GM23338 (cell line): ENCODE data around the gene PRTFDC1. TPM values are rescaled to one million over a fixed set of nuclear protein-coding genes. Genes with fewer than 3 reads are reported as not detected.

Source experiments
- ATAC-seq: fragments of 200-7000 bp; cut with Tn5 transposase; 3 replicates; pipeline ENCODE4 v1.9.1; 2020
- DNase-seq: peaks from one replicate; pipeline ENCODE4 v3.0.0-alpha.2; 2015; ENCODE audit warnings: low spot score
- H2AFZ ChIP-seq: fragments of 200-600 bp; sonication (generic); 2 replicates; pipeline ENCODE4 v1.8.0; 2016; ENCODE audit warnings: antibody characterized with exemption, mild to moderate bottlenecking, moderate library complexity
- H3F3A ChIP-seq: fragments of 200-600 bp; sonication (generic); replicated peaks from 2 replicates; pipeline ENCODE4 v1.8.0; 2017; ENCODE audit warnings: antibody characterized with exemption, mixed run types, low read depth
- H3K27ac ChIP-seq: fragments of 200-600 bp; sonication (generic); 2 replicates; pipeline ENCODE4 v1.6.1; 2016; ENCODE audit warnings: low read depth
- H3K27me3 ChIP-seq: fragments of 200-600 bp; sonication (generic); 2 replicates; pipeline ENCODE4 v1.8.0; 2016; ENCODE audit warnings: mild to moderate bottlenecking, mixed run types, moderate library complexity; ENCODE audit not compliant: insufficient read depth
- H3K36me3 ChIP-seq: fragments of 200-600 bp; sonication (generic); 2 replicates; pipeline ENCODE4 v1.8.0; 2016; ENCODE audit warnings: mild to moderate bottlenecking; ENCODE audit not compliant: insufficient read depth
- H3K4me1 ChIP-seq: fragments of 200-600 bp; sonication (generic); 2 replicates; pipeline ENCODE4 v1.8.0; 2016; ENCODE audit warnings: mild to moderate bottlenecking, moderate library complexity; ENCODE audit not compliant: insufficient read depth
- H3K4me2 ChIP-seq: fragments of 200-600 bp; sonication (generic); 2 replicates; pipeline ENCODE4 v1.7.1; 2017; ENCODE audit warnings: mixed run types
- H3K4me3 ChIP-seq: fragments of 200-600 bp; sonication (generic); 2 replicates; pipeline ENCODE4 v1.6.1; 2016; ENCODE audit warnings: mixed run types
- H3K79me2 ChIP-seq: fragments of 200-600 bp; sonication (generic); replicated peaks from 2 replicates; pipeline ENCODE4 v1.8.0; 2017; ENCODE audit warnings: mild to moderate bottlenecking; ENCODE audit not compliant: insufficient read depth
- H3K9me2 ChIP-seq: fragments of 200-600 bp; sonication (generic); 2 replicates; pipeline ENCODE4 v1.8.0; 2017; ENCODE audit not compliant: insufficient read depth
- H4K20me1 ChIP-seq: fragments of 200-600 bp; sonication (generic); replicated peaks from 2 replicates; pipeline ENCODE4 v1.8.0; 2017; ENCODE audit warnings: mild to moderate bottlenecking; ENCODE audit not compliant: insufficient read depth
- H3K27ac Mint-ChIP-seq: 2 replicates; pipeline ENCODE4 v1.8.0; 2020; ENCODE audit warnings: inconsistent platforms, mild to moderate bottlenecking, moderate library complexity, mixed read lengths
- H3K27me3 Mint-ChIP-seq: 3 replicates; pipeline ENCODE4 v1.8.0; 2022; ENCODE audit warnings: low read depth, mild to moderate bottlenecking, moderate library complexity, mixed read lengths, inconsistent platforms; ENCODE audit not compliant: insufficient read depth, poor library complexity
- H3K36me3 Mint-ChIP-seq: 3 replicates; pipeline ENCODE4 v1.8.0; 2021; ENCODE audit warnings: low read depth, mild to moderate bottlenecking, inconsistent platforms, moderate library complexity, mixed read lengths
- H3K4me1 Mint-ChIP-seq: 3 replicates; pipeline ENCODE4 v1.8.0; 2020; ENCODE audit warnings: mild to moderate bottlenecking, inconsistent platforms, mixed read lengths
- H3K4me3 Mint-ChIP-seq: 3 replicates; pipeline ENCODE4 v1.8.0; 2021; ENCODE audit warnings: moderate library complexity, mild to moderate bottlenecking, inconsistent platforms, mixed read lengths
- H3K9me3 Mint-ChIP-seq: 3 replicates; pipeline ENCODE4 v1.8.0; 2020; ENCODE audit warnings: moderate library complexity, mild to moderate bottlenecking, inconsistent platforms, mixed read lengths
- CREB1 ChIP-seq: fragments of 250-450 bp; sonication (Bioruptor Pico); IDR thresholded peaks from 2 replicates; pipeline ENCODE4 v1.5.0; 2020; ENCODE audit warnings: low read depth, mild to moderate bottlenecking, moderate library complexity
- CTCF ChIP-seq, 2 experiments: fragments of 200-600 bp in 1 of 2; sonication (generic) in 1 of 2; conservative IDR thresholded peaks; 2 replicates each; pipeline versions ENCODE4 v1.5.1 to v1.6.1; 2016 to 2017; ENCODE audit warnings: antibody characterized with exemption in 2 of 2, low read depth in 2 of 2, mild to moderate bottlenecking in 2 of 2, moderate library complexity in 1 of 2
- EZH2 ChIP-seq: fragments of 200-600 bp; sonication (generic); IDR thresholded peaks from one replicate; pipeline ENCODE4 v1.8.0; 2017; ENCODE audit warnings: antibody characterized with exemption, mild to moderate bottlenecking, low read depth; ENCODE audit not compliant: unreplicated experiment
- EZH2phosphoT487 ChIP-seq: fragments of 200-600 bp; sonication (generic); IDR thresholded peaks from one replicate; pipeline ENCODE4 v1.8.1; 2018; ENCODE audit warnings: antibody characterized with exemption; ENCODE audit not compliant: unreplicated experiment
- JUNB ChIP-seq: IDR thresholded peaks from one replicate; pipeline ENCODE4 v1.6.1; 2016; ENCODE audit warnings: antibody characterized with exemption; ENCODE audit not compliant: unreplicated experiment
- NANOG ChIP-seq: IDR thresholded peaks from 2 replicates; pipeline ENCODE4 v1.6.1; 2016; ENCODE audit warnings: antibody characterized with exemption, borderline replicate concordance
- POLR2AphosphoS5 ChIP-seq: IDR thresholded peaks from 2 replicates; pipeline ENCODE4 v1.6.1; 2016; ENCODE audit warnings: antibody characterized with exemption, low read depth
- REST ChIP-seq: IDR thresholded peaks from one replicate; pipeline ENCODE4 v1.6.1; 2018; ENCODE audit warnings: antibody characterized with exemption; ENCODE audit not compliant: unreplicated experiment
- STAT1 ChIP-seq: IDR thresholded peaks from one replicate; pipeline ENCODE4 v1.6.1; 2016; ENCODE audit warnings: antibody characterized with exemption; ENCODE audit not compliant: unreplicated experiment
- ZNF114 ChIP-seq: fragments of 250-450 bp; sonication (Bioruptor Pico); IDR thresholded peaks from 2 replicates; pipeline ENCODE4 v1.5.0; 2020; ENCODE audit warnings: mild to moderate bottlenecking, moderate library complexity
- ZNF331 ChIP-seq: fragments of 250-450 bp; sonication (Bioruptor Pico); IDR thresholded peaks from 2 replicates; pipeline ENCODE4 v1.5.0; 2020; ENCODE audit warnings: low read depth, mild to moderate bottlenecking, moderate library complexity
- polyA plus RNA-seq: library from polyadenylated mRNA; unstranded; fragments of >200 nt; fragmentation: Nextera tagmentation; extraction: Ambion mirVana; gene quantifications from 2 replicates; pipeline ENCODE4 v1.2.1, GENCODE V29; 2016
- total RNA-seq: library from RNA; depleted of rRNA; stranded (reverse); fragments of >200 nt; shearing (Covaris generic); gene quantifications from 2 replicates; pipeline ENCODE4 v1.2.3, GENCODE V29; 2014
- TF ChIP-seq, protein P1 (sequence below): IDR thresholded peaks from 2 replicates; pipeline ENCODE4 v1.6.1; 2016; ENCODE audit warnings: antibody characterized with exemption

Gene PRTFDC1
- total and polyA plus RNA-seq, 2 experiments from 2014 or later = 7.9 to 9.1 TPM

- TF ChIP-seq, protein P1, sequence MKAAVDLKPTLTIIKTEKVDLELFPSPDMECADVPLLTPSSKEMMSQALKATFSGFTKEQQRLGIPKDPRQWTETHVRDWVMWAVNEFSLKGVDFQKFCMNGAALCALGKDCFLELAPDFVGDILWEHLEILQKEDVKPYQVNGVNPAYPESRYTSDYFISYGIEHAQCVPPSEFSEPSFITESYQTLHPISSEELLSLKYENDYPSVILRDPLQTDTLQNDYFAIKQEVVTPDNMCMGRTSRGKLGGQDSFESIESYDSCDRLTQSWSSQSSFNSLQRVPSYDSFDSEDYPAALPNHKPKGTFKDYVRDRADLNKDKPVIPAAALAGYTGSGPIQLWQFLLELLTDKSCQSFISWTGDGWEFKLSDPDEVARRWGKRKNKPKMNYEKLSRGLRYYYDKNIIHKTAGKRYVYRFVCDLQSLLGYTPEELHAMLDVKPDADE = no peak
- TF ChIP-seq POLR2AphosphoS5 = no peak
- no peak for TF ChIP-seq EZH2
- no peak for TF ChIP-seq CTCF (conservative IDR thresholded peaks at IDR 0.05; ENCODE audit: low read depth in 2 of 2)
- no peak for TF ChIP-seq NANOG
- no peak for TF ChIP-seq REST
- no peak for TF ChIP-seq ZNF114
- no peak for TF ChIP-seq EZH2phosphoT487
Measured at GRCh38 chr10:24879861-24880260, 72.5 kb downstream of the PRTFDC1 start (continued).

GRCh38 chr10:24874133-24874532, 78.3 kb downstream of the PRTFDC1 start:
- H3K4me3 Mint-ChIP-seq = no peak overlapping the region
- TF ChIP-seq ZNF331 (no peak), JUNB (no peak), CREB1 (no peak), REST (no peak), NANOG (no peak), EZH2 (no peak), ZNF114 (no peak), POLR2AphosphoS5 (no peak), EZH2phosphoT487 (no peak), STAT1 (no peak)
- TF ChIP-seq, protein P1 = no peak
- peaks cover 3% of the 10 kb centered on the region; the same call in 1 of the 3 replicates for H3K9me3 Mint-ChIP-seq
- H3K27ac ChIP-seq = no peak overlapping the region
- H3K27me3 Mint-ChIP-seq = peaks cover 4% of the 10 kb centered on the region
- no peaks in the 10 kb centered on the region for H3F3A ChIP-seq
- peaks cover 3% of the 10 kb centered on the region; the same call in 1 of the 3 replicates for H3K36me3 Mint-ChIP-seq
- H3K27me3 ChIP-seq = no peaks in the 10 kb centered on the region
- no peaks in the 10 kb centered on the region for H3K36me3 ChIP-seq
- H3K9me2 ChIP-seq = no peaks in the 10 kb centered on the region
- DNase-seq (no peak), ATAC-seq (no peak)
- peaks cover 26% of the 10 kb centered on the region for H3K4me1 Mint-ChIP-seq
- H3K79me2 ChIP-seq = no peaks in the 10 kb centered on the region
- no peak overlapping the region for H3K27ac Mint-ChIP-seq
- H2AFZ ChIP-seq = no peak overlapping the region
- H4K20me1 ChIP-seq = no peaks in the 10 kb centered on the region
- no peak overlapping the region for H3K4me3 ChIP-seq
- peaks cover 10% of the 10 kb centered on the region for H3K4me1 ChIP-seq
- no peak overlapping the region for H3K4me2 ChIP-seq
